EL (cell line): ENCODE measurements around the gene AHRR.
A peak's percentile ranks its signal among the peaks of the same experiment; 100 is the strongest.
"Not testable (repeated sequence)": the region's sequence is repeated elsewhere in the genome, so short reads cannot be mapped to it uniquely, and the experiment has no call there.

ENCODE experiments used
- DNase-seq: peaks from one replicate; pipeline ENCODE4 v3.0.0-alpha.2; 2016

The AHRR gene

DNA sequence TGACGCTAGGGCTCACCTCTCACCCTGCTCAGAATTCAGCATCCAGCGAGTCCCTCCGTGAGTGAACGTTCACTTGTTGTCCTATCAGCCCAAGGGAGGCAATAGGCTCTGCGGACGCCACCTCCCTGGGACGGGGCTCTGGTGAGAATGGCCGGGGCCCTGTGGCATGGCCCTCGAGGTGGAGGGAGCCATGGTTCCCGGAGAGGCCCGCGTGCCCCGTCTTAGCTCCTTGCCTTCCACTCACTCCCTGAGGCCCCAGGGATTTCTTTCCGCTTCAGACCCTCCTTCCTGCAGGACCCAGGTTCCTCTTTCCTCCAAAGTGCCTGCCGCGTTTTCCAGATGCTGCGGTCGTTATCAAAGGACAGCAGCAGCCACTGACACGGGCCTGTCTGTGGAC is 142.9 kb downstream of the AHRR start:
- DNase-seq: no peak

DNA sequence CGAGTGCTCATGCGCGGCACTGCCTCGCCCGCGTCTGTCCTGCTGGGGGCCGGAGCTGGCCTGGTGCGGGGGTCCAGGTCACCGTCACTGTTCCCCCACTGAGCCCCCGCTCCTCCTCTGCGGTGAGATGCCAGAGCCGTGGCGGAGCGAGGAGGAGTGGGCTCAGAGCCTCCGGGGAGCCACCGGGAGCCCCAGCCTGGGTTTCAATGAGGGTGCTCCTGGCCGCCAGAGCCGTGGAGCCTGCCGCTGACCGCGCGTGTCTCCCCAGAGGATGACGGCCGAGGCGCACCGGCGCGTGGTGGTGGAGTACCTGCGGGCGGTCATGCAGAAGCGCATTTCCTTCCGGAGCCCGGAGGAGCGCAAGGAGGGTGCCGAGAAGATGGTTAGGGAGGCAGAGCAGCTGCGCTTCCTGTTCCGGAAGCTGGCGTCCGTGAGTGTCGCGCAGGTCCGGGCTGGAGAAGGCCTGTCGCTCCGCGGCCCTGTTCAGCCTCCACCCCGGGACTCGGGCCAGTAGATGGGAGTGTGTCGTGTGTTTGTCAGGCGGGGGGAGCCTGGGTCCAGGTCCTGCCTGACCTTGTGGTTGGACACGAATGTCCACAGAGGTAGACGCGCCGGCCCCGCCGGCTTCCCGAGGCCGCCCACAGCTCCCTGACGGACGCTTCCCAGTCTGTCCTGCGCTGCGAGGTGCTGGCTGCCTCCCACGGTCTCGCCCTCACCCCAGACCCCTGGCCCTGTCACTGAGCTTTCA is 143.5 kb downstream of the AHRR start:
- DNase-seq: no peak

DNA sequence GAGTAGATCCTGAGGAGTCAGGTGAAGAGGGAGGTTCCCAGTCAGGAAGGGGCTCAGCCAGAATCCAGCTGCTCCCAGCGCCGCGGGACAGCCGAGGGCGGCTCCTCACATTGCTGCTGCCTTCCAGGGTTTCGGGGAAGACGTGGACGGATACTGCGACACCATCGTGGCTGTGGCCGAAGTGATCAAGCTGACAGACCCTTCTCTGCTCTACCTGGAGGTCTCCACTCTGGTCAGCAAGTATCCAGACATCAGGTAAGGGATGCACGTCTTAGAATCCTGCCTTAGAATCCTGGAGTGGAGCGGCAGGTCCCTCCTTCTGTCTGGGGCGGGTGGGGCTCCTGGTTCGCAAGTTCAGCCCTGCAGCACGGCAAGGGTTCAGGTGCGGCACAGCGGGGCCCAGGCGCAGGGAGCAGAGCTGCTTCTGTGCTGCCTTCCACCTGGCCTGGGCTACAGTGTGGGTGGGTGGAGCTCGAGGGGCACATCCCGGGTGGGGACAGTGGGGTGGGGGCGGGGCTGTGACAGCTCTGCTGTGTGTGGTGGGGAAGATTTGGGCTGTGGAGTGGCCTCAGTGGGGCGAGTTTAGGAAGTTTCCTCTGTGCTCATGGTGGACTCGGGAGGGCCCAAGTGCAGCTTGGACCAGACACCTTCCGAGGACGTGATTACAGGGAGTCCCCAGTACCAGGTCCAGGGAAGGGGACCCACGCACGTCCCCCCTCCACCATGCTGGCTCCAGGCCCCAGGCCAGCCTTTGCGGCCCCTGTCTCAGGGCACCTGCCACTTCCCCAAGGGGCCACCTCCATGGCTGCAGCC is 144.3 kb downstream of the AHRR start:
- DNase-seq: no peak

DNA sequence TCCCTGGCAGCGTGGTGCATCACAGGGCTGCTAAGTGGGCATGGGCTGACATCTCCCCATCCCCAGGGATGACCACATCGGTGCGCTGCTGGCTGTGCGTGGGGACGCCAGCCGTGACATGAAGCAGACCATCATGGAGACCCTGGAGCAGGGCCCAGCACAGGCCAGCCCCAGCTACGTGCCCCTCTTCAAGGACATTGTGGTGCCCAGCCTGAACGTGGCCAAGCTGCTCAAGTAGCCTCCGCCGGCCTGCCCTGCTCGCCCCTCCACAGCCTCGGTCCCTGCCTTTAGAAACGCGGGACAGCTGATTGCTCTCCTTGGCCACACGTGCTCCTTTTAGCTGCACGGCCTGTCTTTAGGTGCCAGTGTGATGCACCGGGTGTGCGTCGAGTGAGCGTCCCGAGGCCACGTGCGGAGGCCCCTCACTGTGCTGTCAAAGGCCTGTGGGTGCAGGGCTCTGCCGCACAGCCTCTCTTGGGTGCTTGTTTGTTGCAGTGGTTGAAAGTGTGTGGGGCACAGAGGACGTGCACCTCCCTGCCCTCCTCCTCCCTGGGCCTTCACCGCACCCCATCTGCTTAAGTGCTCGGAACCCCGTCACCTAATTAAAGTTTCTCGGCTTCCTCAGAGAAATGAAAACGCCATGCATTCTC is 145.3 kb downstream of the AHRR start:
- no peak for DNase-seq

DNA sequence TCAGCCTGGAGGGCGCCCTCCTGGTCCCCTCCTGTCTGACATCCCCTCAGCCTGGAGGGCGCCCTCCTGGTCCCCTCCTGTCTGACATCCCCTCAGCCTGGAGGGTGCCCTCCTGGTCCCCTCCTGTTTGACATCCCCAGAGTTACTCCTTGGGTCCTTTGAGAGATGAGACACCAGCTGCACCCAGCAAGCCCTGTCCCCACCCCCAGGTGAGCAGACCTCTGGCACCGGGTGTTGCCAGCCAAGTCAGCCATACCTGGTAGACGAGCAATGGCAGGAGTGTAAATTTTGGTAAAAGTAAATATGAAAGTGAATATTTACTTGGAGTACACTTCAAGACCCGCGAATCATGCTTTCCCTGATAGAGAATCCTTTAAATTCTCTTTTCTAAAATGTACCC is 146.9 kb downstream of the AHRR start:
- DNase-seq: no peak

DNA sequence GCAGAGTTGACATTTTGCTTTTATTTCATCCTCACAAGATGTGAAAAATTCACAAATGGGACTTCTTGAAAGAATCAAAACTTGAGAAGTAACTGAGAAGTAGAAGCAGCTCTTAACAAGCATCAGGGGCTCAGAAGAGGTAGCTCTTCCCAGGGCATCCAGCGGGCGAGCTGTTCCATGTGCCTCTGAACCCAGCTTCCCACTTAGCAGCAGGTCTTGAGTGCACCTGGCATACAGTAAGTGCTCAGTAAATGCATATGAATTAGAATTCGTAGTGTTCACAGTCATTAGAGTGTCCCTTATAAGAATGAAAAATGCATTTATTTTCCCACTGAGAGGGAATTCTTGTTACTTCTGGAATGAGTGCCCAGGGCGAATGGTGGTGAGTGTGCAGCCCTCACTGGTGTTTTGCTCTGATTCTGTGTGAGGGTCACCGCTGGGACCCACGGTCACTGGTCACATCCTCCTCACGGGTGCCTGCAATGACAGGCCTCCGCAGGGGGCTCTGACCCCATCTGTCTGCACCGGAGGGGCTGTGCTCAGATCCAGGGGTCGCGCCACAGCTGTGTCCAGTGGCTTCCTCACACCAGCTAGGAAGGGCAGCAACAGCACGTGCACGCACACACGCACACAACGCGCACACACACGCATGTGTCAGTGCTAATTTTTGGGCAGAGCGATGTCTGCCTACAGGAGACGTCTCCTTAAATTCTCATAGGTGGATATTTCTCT is 148.4 kb downstream of the AHRR start:
- no peak for DNase-seq

DNA sequence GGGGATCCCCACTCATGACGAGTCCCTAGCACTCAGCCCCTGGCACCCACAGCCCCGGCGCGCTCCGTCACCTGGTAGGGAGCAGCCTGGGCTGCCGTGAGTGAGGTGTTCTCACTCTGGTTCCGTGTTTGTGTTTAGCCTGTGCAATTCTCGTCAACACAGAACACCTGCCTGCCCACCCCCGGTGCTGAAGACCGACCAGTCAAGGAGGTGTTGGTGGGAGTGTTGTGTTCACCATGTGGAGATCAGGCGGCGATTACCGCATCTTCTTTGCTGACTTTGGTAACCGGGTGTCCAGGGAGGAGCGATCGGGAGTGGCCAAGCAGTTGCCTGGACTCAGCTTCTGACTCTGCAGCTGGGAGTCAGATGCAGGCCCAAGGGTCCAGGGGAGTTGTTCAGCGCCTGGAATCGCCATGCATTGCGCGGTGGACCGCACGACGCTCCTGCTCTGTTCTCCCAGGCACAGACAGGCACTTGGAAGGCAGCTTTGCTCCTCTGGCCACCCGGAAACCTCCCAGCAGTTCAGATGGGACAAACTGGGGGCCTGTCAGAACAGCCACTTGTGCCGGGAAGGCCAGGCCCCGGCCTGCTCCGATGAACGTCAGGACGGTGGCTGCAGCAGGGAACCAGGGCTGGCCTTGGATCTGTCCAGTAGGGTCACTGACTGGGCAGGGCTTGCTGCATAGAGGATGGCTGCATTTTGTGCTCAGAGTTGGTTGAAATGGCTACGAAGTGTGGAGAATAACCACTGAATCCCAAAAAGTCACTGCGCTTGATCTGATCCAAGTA is 149.6 kb downstream of the AHRR start:
- DNase-seq: no peak

DNA sequence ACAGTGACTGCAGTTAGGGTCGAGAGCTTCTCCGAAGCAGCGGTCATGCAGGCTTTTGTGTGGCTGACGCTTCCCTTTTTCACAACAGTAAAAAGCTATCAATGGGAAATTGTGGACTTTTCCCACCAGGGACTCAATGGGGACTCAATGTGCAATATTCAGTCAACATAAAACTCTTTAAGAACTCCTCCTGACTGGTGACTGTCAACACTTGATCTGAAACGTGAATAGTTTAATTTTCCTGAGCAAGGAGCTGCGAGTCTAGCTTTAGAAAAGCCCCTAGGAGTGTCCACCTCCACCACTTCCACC is 150.2 kb downstream of the AHRR start:
- DNase-seq: no peak

DNA sequence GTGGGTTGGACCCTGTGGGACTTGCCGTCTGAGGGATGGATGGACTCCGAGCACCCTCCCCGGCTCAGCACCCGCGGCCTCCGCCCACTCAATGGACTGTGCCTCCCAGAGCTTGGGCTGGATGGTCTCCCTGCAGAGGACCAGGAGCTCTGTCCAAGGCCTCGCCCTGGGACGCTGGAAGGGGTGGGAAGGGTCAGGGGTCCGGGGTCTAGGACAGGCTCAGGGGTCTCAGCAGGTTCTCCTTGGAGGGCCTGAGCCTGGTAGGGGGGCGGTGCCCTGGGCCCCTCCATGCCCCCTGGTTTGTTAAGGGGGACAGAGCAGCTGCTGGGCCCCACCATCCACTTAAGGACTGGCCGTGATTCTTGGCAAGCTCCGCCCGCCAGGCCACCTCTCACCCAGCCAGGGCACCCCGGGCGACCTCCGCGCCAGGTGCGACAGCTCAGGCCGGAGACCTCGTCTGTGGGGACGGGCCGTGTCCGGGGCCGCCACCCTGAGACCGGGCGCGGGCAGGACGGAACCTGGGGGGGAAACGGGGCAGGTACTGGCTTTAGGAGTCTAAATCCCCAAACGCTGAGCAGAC is 150.7 kb downstream of the AHRR start:
- DNase-seq: peak; percentile 19

DNA sequence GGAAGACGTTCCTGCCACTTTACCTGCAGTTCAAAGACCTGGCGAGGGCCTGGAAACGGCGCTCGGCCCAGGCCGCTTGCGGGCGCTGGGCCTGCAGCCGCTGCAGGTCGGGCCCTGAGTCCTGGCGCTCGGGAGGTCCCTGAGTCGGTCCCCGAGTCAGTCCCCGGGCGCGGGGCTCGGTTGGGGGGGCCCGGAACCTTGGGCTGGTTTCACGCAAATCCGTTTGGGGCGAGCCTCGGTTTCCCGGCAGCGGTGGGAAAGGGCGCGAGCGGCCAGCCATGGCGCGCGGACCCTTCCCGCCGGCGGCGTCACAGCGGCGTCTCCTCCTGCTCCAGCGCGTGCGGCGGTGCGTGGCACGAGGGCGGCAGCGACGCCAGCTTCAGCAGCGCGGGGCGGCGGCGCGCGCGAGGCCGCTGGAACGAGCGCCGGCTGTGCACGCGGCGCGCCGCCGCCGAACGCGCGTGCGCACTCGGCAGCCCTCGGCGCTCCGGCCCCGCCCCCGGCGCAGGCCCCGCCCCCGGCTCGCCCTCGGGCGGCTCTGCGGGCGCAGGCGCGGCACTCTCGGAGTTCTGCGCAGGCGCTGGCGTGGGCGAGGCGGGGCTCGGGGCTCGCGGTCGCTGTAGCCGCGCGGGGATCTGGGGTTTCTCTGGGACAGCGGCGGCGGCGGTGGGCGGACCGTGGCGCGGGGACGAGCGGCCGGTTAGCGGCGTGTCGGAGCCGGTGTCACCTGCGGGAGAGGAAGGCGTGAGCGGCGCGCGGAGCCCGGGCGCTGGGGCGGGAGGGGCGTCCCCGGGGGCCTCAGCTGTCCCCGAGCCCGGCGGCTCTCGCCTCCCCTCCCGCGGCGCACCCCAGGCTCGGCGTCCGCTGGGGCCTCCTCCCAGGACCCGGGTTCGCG is 151.4 kb downstream of the AHRR start:
- DNase-seq: peak; percentile 78

DNA sequence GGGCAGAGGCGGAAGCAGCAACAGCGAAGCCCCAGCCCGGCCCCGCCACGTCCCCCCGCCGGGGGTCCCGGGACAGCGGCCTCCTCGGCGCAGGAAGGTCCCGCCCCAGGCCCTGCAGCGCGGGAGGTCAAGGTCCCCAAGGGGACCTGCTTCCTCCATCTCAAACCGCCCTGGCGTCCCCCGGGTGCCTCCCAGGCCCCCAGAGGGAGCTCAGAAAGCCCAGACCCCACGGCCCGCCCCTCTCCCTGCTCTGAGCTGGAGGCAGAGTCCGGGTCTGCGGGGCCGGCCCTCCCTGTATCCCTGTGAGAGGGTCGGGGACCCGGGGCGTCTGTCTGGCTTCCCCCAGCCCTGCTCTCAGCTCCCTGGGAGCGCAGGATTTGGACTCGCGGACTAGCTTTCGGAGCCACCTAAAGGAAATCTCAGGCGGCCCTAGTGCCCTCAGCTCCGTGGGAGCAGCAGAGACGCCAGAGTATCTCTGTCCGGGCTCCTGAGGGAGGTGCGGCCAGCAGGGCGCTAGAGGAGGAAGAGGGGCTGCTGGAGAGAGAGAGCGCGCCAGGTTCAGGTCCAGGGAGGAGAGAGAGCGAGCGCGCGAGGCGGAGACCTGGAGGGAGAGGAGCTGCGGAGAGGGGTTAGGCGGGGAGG is 152.2 kb downstream of the AHRR start:
- DNase-seq: peak; percentile 60

DNA sequence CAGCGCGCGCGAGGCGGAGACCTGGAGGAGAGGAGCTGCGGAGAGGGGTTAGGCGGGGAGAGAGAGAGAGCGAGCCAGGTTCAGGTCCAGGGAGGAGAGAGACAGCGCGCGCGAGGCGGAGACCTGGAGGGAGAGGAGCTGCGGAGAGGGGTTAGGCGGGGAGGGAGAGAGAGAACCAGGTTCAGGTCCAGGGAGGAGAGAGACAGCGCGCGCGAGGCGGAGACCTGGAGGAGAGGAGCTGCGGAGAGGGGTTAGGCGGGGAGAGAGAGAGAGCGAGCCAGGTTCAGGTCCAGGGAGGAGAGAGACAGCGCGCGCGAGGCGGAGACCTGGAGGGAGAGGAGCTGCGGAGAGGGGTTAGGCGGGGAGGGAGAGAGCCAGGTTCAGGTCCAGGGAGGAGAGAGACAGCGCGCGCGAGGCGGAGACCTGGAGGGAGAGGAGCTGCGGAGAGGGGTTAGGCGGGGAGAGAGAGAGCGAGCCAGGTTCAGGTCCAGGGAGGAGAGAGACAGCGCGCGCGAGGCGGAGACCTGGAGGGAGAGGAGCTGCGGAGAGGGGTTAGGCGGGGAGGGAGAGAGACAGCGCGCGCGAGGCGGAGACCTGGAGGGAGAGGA is 152.8 kb downstream of the AHRR start:
- DNase-seq: not testable (repeated sequence)

DNA sequence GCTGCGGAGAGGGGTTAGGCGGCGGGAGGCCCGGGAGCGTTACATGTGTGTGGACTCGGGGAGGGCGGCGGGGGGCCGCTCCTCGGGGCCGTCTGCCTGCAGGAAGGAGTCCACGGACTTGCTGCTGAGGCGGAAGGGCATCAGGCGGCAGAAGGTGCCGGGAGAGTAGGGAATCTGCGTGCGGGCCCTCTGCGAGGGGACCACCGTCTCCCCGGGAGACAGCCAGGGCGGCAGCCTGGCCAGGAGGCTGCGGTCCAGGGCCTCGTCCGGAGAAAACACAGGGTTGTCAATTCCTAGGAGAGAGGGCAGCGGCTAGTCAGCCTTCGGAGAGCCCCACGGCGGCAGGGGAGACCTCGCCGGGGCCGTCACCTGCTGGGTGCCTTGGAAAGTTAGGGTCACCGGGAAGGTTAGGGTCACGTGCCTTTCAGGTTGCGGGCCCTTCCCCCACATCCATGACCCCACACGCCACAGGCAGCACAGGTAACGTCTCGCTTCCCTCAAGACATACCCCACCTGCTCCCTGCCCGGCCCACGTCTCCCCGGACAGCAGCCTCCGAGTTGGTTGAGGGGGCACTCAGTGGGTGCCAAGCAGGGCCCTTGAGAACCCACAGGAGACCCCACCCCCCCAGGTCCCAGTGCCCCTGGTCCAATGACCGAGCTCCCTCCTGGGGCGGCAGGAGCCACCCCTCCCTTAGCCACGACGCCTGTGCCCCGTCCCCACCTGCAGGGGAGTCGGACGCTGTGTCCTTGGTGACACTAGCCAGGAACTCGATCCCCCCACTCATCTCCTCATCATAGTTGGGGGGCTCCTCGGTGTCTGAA is 153.5 kb downstream of the AHRR start:
- peak; percentile 19 for DNase-seq

DNA sequence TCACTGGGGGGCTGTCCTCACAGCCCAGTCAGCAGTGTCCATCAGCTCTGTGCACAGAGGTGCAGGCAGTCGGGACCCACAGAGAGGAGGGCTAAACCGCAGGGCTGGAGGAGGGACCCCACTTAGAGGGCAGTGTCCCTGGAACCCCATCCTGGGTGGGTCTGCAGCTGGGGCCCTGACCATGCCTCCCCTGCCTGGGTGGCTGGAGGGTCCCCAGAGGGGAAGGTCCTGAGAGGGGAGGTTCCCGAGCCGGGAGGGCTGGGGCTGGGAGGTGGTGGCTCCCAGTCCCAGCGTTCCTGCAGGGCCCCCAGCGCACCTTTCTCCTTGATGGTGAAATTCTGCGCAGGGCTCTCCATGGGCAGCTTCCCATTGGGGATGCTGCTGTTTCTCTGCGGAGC is 154.2 kb downstream of the AHRR start:
- no peak for DNase-seq

DNA sequence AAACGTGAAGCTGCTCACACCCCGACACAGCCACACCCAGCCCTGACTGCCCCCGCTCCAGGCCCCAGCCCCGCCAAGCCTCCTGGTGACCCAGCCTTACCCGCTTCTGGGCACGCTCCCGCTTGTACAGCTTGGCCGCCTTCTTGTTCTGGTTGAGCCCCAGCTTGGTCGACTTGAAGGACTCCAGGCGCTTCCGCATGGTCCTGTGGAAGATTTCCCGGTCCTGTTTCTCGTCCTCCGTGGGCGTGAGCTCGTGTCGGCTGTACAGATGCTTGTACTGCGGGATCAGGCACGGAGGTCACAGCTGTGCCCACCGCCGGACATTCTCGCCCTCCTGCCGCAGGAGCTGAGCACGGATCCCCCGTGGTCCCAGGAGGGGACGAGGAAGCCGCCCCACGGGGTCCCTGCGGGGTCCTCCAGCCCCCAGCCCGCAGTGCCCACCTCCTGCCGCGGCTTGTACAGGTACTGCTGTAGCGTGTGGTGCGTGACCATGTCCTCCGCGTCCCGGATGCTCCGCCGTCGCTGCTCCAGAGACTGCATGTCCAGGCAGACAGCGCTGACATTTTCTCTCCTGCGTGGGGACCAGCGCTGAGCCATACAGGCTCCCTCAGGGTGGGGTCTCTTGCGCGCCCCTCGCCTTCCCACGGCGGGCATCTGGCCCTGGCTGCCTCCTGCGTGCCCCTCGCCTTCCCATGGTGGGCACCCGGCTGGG is 154.7 kb downstream of the AHRR start:
- DNase-seq: no peak

DNA sequence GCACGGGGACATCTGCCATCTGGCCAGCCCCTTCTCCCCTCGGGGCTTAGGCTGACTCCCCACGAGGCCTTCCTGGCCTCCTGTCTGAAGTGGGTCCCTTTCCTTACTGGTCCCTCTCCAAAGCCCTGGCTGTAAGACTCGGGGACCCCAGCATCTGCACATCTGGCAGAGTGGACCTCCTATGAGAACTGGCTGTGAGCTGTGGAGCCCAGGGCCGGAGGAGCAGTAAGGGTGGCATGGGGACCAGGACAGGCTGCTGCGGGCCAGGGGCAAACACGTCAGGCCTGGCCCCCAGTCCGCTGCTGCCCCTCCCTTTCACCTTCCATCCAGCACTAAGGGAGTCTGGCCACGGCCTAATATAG is 155.3 kb downstream of the AHRR start:
- DNase-seq: no peak

DNA sequence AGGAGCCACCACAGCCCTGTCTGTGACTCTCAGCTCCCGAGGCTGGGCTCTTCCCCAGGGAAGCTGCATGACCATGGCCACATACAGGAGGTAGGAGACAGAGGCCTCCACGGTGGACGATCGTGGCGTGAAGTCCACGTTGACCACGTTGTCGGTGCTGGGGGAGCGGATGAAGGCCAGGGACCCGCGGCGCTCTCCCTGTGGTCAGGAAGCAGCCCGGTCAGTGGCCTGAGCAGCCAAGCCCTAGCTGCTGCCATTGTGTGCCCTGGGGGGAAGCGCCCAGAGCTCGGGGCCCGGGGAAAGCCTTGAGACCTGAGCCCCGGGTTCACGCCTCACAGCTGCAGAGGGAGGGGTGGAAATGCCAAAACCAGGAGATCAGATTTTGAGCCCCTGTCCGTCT is 155.7 kb downstream of the AHRR start:
- DNase-seq: no peak

DNA sequence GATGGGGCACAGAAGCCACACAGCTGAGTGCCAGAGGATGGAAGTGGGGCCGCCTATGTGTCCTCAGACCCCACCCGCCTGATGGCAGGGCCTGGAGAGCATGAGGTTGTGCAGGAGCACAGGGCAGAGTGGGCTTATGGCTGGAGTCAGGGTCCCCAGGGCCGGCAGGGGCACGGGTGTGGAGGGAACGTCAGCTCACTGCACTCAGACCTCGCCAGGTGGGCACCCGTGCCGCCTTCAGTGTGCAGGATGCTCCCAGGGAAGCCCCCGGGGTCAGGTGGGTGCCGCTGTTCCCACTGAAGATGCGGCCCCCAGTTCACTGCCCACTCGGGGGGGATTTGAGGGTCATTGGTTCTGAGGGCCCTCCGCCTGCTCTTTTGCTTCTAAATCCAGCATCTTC is 156.4 kb downstream of the AHRR start:
- DNase-seq: no peak
